HepG2 (cell line): ENCODE data around the gene PHACTR1.

Experiments used
- DNMT1 ChIP-seq: sonication (generic); formaldehyde crosslinking; IDR thresholded peaks from 2 replicates; pipeline ENCODE4 v1.5.1; 2020; ENCODE audit warnings: mild to moderate bottlenecking, missing genetic modification reagents
- ELK4 ChIP-seq: sonication (generic); formaldehyde crosslinking; IDR thresholded peaks from 2 replicates; pipeline ENCODE4 v1.9.0; 2021; ENCODE audit warnings: missing genetic modification reagents, borderline replicate concordance
- IRF1 ChIP-seq: sonication (generic); formaldehyde crosslinking; IDR thresholded peaks from 2 replicates; pipeline ENCODE4 v1.4.0; 2020; ENCODE audit warnings: low read depth, mild to moderate bottlenecking, missing genetic modification reagents
- MEIS2 ChIP-seq: sonication (generic); formaldehyde crosslinking; IDR thresholded peaks from 2 replicates; pipeline ENCODE4 v1.9.0; 2021; ENCODE audit warnings: mild to moderate bottlenecking, missing genetic modification reagents
- ZNF460 ChIP-seq: sonication (generic); formaldehyde crosslinking; IDR thresholded peaks from 2 replicates; pipeline ENCODE4 v1.5.1; 2020; ENCODE audit warnings: missing genetic modification reagents, mild to moderate bottlenecking, borderline replicate concordance
- TF ChIP-seq, protein P1 (sequence below): sonication (generic); formaldehyde crosslinking; IDR thresholded peaks from 2 replicates; pipeline ENCODE4 v1.5.0; 2020; ENCODE audit warnings: mild to moderate bottlenecking, missing genetic modification reagents, moderate library complexity
- TF ChIP-seq, protein P2 (sequence below): sonication (generic); formaldehyde crosslinking; IDR thresholded peaks from 2 replicates; pipeline ENCODE4 v1.4.0; 2020; ENCODE audit warnings: missing genetic modification reagents

DNA sequence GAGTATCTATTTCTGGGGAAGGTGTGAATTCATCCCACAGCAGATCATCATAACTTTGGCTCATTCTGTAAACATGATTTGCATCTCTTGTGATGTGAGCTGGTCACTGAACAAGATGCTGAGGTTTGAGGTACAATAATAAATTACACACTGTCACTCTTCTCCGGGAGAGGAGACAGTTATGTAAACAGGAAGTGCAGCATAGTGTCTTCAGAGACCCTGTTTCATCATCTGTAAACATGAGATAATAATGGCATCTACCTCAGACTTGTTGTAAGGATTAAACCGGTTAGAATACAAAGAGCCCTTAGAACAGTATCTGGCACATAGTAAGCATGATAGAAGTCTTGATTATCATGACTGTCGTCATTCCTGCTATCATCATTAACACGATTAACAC, 486.6 kb downstream of the PHACTR1 start:
- TF ChIP-seq, protein P1, sequence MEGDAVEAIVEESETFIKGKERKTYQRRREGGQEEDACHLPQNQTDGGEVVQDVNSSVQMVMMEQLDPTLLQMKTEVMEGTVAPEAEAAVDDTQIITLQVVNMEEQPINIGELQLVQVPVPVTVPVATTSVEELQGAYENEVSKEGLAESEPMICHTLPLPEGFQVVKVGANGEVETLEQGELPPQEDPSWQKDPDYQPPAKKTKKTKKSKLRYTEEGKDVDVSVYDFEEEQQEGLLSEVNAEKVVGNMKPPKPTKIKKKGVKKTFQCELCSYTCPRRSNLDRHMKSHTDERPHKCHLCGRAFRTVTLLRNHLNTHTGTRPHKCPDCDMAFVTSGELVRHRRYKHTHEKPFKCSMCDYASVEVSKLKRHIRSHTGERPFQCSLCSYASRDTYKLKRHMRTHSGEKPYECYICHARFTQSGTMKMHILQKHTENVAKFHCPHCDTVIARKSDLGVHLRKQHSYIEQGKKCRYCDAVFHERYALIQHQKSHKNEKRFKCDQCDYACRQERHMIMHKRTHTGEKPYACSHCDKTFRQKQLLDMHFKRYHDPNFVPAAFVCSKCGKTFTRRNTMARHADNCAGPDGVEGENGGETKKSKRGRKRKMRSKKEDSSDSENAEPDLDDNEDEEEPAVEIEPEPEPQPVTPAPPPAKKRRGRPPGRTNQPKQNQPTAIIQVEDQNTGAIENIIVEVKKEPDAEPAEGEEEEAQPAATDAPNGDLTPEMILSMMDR (CRISPR knock-in tag) = no peak
- TF ChIP-seq MEIS2 (CRISPR knock-in tag) (no peak), ELK4 (no peak), ZNF460 (CRISPR knock-in tag) (no peak), DNMT1 (CRISPR knock-in tag) (no peak), IRF1 (CRISPR knock-in tag) (no peak)
- TF ChIP-seq, protein P2, sequence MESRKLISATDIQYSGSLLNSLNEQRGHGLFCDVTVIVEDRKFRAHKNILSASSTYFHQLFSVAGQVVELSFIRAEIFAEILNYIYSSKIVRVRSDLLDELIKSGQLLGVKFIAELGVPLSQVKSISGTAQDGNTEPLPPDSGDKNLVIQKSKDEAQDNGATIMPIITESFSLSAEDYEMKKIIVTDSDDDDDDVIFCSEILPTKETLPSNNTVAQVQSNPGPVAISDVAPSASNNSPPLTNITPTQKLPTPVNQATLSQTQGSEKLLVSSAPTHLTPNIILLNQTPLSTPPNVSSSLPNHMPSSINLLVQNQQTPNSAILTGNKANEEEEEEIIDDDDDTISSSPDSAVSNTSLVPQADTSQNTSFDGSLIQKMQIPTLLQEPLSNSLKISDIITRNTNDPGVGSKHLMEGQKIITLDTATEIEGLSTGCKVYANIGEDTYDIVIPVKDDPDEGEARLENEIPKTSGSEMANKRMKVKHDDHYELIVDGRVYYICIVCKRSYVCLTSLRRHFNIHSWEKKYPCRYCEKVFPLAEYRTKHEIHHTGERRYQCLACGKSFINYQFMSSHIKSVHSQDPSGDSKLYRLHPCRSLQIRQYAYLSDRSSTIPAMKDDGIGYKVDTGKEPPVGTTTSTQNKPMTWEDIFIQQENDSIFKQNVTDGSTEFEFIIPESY = no peak
